Smooth muscle cell (in vitro differentiated cells): ENCODE results near the gene SLC7A14. TPM values are rescaled to one million over a fixed set of nuclear protein-coding genes. Genes with fewer than 3 reads are reported as not detected.

ENCODE experiments used
- DNase-seq: peaks from one replicate; lab custom pipeline; 2025; ENCODE audit not compliant: unreplicated experiment; lab: John Stamatoyannopoulos, UW
- H2AFZ ChIP-seq: fragments of 200-600 bp; sonication (generic); 2 replicates; pipeline ENCODE4 v1.6.0; 2016; ENCODE audit warnings: antibody characterized with exemption, low read depth, mild to moderate bottlenecking
- H3F3A ChIP-seq: fragments of 200-600 bp; sonication (generic); 2 replicates; pipeline ENCODE4 v1.6.0; 2017; ENCODE audit warnings: antibody characterized with exemption, low read depth
- H3K27ac ChIP-seq: fragments of 200-600 bp; sonication (generic); 2 replicates; pipeline ENCODE4 v1.5.1; 2016; ENCODE audit warnings: low read depth, mild to moderate bottlenecking
- H3K27me3 ChIP-seq: fragments of 200-600 bp; sonication (generic); 2 replicates; pipeline ENCODE4 v1.6.1; 2016; ENCODE audit warnings: low read depth, mild to moderate bottlenecking
- H3K36me3 ChIP-seq: fragments of 200-600 bp; sonication (generic); 2 replicates; pipeline ENCODE4 v1.5.1; 2016; ENCODE audit warnings: low read depth
- H3K4me1 ChIP-seq: fragments of 200-600 bp; sonication (generic); 2 replicates; pipeline ENCODE4 v1.5.1; 2016; ENCODE audit warnings: low read depth
- H3K4me2 ChIP-seq: fragments of 200-600 bp; sonication (generic); 2 replicates; pipeline ENCODE4 v1.6.0; 2016; ENCODE audit warnings: mild to moderate bottlenecking
- H3K4me3 ChIP-seq: fragments of 200-600 bp; sonication (generic); 2 replicates; pipeline ENCODE4 v1.5.1; 2016; ENCODE audit warnings: mild to moderate bottlenecking
- H3K79me2 ChIP-seq: fragments of 200-600 bp; sonication (generic); 2 replicates; pipeline ENCODE4 v1.6.0; 2016; ENCODE audit warnings: low read depth, mild to moderate bottlenecking
- H3K9ac ChIP-seq: fragments of 200-600 bp; sonication (generic); 2 replicates; pipeline ENCODE4 v1.6.0; 2016; ENCODE audit warnings: low read depth
- H3K9me3 ChIP-seq: fragments of 200-600 bp; sonication (generic); replicated peaks from 2 replicates; pipeline ENCODE4 v1.5.1; 2016; ENCODE audit warnings: low read depth
- H4K20me1 ChIP-seq: fragments of 200-600 bp; sonication (generic); 2 replicates; pipeline ENCODE4 v1.6.0; 2016; ENCODE audit warnings: low read depth
- WGBS: methylation state at CpG from one replicate; pipeline ENCODE4 v1.1.7; 2016; ENCODE audit warnings: low lambda C conversion rate; 5-methylcytosine and 5-hydroxymethylcytosine counted together
- polyA plus RNA-seq: library from polyadenylated mRNA; unstranded; fragments of >200 nt; fragmentation: Nextera tagmentation; extraction: Ambion mirVana; gene quantifications from 2 replicates; pipeline ENCODE4 v1.2.1, GENCODE V29; 2016
- total RNA-seq: library from RNA; depleted of rRNA; stranded (reverse); fragments of >200 nt; gene quantifications from 2 replicates; pipeline ENCODE4 v1.2.3, GENCODE V29; 2014
- TF ChIP-seq, protein P1 (sequence below): fragments of 200-600 bp; sonication (generic); IDR thresholded peaks from 2 replicates; pipeline ENCODE4 v1.5.1; 2017; ENCODE audit warnings: borderline replicate concordance, mild to moderate bottlenecking, antibody characterized with exemption; ENCODE audit not compliant: insufficient read depth, poor library complexity, severe bottlenecking

Gene SLC7A14
- total and polyA plus RNA-seq, 2 experiments from 2014 or later, result not detected

DNA sequence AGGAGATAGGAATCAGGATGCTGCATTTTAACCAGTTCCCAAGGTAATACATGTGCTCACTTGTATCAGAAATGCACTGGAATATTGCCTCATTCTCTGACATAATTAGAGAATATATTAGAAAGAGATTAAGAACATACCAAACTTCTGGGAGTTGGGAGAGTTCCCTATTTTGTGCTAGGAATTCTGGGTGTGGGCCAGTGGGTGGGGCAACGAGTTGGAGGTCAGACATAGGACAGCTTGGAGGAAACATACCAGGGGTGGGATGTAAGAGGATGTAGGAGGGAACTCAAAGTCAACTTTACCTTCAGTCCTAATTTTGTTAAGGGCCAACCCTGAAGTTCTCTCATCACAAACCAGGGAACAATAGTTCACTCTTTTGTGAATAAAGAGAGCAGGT is 83.6 kb downstream of the SLC7A14 start:
- no peaks in the 10 kb centered on the region for H3K79me2 ChIP-seq
- H4K20me1 ChIP-seq, result no peaks in the 10 kb centered on the region
- H3K27ac ChIP-seq, result no peak overlapping the region
- DNase-seq, result no peak
- no peaks in the 10 kb centered on the region for H3K27me3 ChIP-seq
- no peak overlapping the region for H3K9ac ChIP-seq
- WGBS, result 85% methylated on average over 1 of the region's 1 CpG
- H3K4me1 ChIP-seq, result no peaks in the 10 kb centered on the region
- H2AFZ ChIP-seq, result no peak overlapping the region
- no peak overlapping the region for H3K4me2 ChIP-seq
- no peak overlapping the region for H3K4me3 ChIP-seq
- H3K9me3 ChIP-seq, result no peaks in the 10 kb centered on the region
- no peaks in the 10 kb centered on the region for H3K36me3 ChIP-seq
- TF ChIP-seq, protein P1, sequence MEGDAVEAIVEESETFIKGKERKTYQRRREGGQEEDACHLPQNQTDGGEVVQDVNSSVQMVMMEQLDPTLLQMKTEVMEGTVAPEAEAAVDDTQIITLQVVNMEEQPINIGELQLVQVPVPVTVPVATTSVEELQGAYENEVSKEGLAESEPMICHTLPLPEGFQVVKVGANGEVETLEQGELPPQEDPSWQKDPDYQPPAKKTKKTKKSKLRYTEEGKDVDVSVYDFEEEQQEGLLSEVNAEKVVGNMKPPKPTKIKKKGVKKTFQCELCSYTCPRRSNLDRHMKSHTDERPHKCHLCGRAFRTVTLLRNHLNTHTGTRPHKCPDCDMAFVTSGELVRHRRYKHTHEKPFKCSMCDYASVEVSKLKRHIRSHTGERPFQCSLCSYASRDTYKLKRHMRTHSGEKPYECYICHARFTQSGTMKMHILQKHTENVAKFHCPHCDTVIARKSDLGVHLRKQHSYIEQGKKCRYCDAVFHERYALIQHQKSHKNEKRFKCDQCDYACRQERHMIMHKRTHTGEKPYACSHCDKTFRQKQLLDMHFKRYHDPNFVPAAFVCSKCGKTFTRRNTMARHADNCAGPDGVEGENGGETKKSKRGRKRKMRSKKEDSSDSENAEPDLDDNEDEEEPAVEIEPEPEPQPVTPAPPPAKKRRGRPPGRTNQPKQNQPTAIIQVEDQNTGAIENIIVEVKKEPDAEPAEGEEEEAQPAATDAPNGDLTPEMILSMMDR, result no peak
- no peaks in the 10 kb centered on the region for H3F3A ChIP-seq

DNA sequence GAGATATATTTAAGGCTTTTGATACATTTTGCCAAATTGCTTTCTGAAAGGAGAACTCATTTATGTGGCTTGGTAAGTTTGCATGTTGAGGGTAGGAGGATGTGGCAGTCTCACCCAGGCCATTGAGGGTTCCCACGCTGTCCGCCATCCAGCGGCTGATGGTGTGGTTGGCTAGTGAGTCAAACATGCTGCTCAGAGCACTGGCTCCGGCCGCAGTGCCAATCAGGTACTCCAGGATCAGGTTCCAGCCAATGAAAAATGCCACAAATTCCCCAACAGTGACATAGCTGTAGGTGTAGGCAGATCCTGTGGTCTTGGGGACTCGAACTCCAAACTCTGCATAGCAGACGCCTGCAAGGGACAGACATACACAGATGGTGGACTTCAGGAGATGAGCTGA is 84.9 kb downstream of the SLC7A14 start:
- Histone ChIP-seq H3F3A (no peaks in the 10 kb centered on the region), H3K4me3 (no peak overlapping the region), H3K36me3 (no peaks in the 10 kb centered on the region), H3K9me3 (no peaks in the 10 kb centered on the region), H3K9ac (no peak overlapping the region), H3K4me1 (no peaks in the 10 kb centered on the region), H3K4me2 (no peak overlapping the region), H3K27me3 (no peaks in the 10 kb centered on the region), H4K20me1 (no peaks in the 10 kb centered on the region), H3K79me2 (no peaks in the 10 kb centered on the region), H3K27ac (no peak overlapping the region), H2AFZ (no peak overlapping the region)
- TF ChIP-seq, protein P1, result no peak
- DNase-seq, result no peak
- 90% methylated on average over 7 of the region's 7 CpGs for WGBS

DNA sequence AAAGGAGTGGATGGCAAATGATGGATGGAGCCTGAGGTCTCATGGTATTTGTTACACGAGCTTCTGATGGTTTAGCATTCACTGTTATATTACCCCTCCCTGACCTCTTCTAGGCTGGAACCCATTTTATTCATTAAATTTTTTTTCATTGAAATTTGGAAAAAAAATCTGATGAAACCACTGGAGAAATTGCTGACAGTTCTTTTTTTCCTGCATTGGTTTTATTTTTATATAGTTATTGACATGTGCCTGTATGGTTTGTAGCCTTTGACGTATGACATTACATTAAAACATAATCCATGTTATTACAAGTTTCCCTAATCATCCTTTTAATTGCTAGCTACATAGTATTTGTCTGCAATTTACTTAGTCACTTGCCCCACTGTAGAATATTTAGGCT is 85.4 kb downstream of the SLC7A14 start:
- no peaks in the 10 kb centered on the region for H3K9me3 ChIP-seq
- no peak overlapping the region for H3K4me2 ChIP-seq
- DNase-seq, result no peak
- H3K4me1 ChIP-seq, result no peaks in the 10 kb centered on the region
- no peak overlapping the region for H2AFZ ChIP-seq
- H3K79me2 ChIP-seq, result no peaks in the 10 kb centered on the region
- 86% methylated on average over 2 of the region's 2 CpGs for WGBS
- no peak overlapping the region for H3K27ac ChIP-seq
- H3F3A ChIP-seq, result no peaks in the 10 kb centered on the region
- no peaks in the 10 kb centered on the region for H3K27me3 ChIP-seq
- no peaks in the 10 kb centered on the region for H3K36me3 ChIP-seq
- no peak overlapping the region for H3K4me3 ChIP-seq
- TF ChIP-seq, protein P1, result no peak
- no peak overlapping the region for H3K9ac ChIP-seq
- no peaks in the 10 kb centered on the region for H4K20me1 ChIP-seq

DNA sequence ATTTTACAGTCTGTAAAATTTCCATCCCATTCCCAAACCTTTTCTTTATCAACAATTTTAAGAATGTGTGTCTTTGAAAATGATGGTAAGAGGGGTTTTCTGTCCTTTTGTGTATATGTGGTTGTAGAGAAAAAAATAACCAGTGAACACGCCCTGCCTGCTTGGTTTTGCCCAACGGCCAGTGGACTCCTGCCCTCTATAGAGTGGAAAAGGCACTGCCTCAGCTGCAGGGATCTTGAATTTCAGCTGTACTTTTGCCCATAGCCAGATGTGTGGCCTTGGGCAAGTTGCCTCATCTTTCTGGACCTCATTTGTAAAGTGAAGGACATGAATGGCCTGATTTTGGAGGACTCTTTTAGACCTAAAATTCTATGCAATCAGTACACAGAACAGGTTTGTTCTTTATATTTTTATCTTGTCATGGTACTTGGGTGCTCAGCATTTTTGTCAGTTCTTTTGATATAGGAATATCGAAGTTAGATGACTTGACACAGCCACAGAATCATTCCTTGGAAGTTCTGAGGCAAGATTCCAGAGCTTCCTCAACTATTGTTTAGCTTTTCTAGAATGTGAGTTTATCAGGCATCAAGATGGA is 86.2 kb downstream of the SLC7A14 start:
- no peak for DNase-seq
- Histone ChIP-seq H3K36me3 (no peaks in the 10 kb centered on the region), H3K4me1 (no peaks in the 10 kb centered on the region), H3K4me2 (no peak overlapping the region), H3K27ac (no peak overlapping the region), H3K4me3 (no peak overlapping the region), H3K79me2 (no peaks in the 10 kb centered on the region), H3K9ac (no peak overlapping the region), H3K27me3 (no peaks in the 10 kb centered on the region), H2AFZ (no peak overlapping the region), H3K9me3 (no peaks in the 10 kb centered on the region), H4K20me1 (no peaks in the 10 kb centered on the region), H3F3A (no peaks in the 10 kb centered on the region)
- WGBS, result 64% methylated on average over 3 of the region's 3 CpGs
- TF ChIP-seq, protein P1, result peak; percentile 42
